Kidney (tissue), 14 donors: ENCODE data around the gene TANGO2. TPM values are rescaled to one million over a fixed set of nuclear protein-coding genes. Genes with fewer than 3 reads are reported as not detected.

ENCODE experiments used
- DNase-seq, 5 donors: peaks; one replicate each; pipeline ENCODE4 v3.0.0-alpha.2; 2013 to 2020
- FAIRE-seq: peaks from 2 replicates; lab custom pipeline; 2012; peaks lifted over from hg19 to GRCh38; lab: Jason Lieb, UNC
- H3K27ac ChIP-seq, 2 donors: one replicate each; pipeline ENCODE4 v1.7.0; 2013; ENCODE audit warnings: low read depth in 2 of 2, low read length in 2 of 2, inconsistent platforms in 1 of 2
- H3K27me3 ChIP-seq: one replicate; pipeline ENCODE4 v1.7.1; 2013; ENCODE audit warnings: low read length, inconsistent platforms; ENCODE audit not compliant: control insufficient read depth, insufficient read depth
- H3K36me3 ChIP-seq, 3 donors: one replicate each; pipeline versions ENCODE4 v1.7.0 to v1.7.1; 2013; ENCODE audit warnings: low read length in 3 of 3, control low read depth in 1 of 3, inconsistent platforms in 1 of 3; ENCODE audit not compliant: insufficient read depth in 3 of 3, control insufficient read depth in 2 of 3
- H3K4me1 ChIP-seq, 3 donors: one replicate each; pipeline versions ENCODE4 v1.7.0 to v1.7.1; 2013; ENCODE audit warnings: low read length in 3 of 3, inconsistent platforms in 1 of 3, low read depth in 1 of 3; ENCODE audit not compliant: control insufficient read depth in 2 of 3, insufficient read depth in 2 of 3
- H3K4me3 ChIP-seq, 3 donors: one replicate each; pipeline versions ENCODE4 v1.7.0 to v1.8.1; 2013; ENCODE audit warnings: low read length in 3 of 3, control low read depth in 1 of 3, inconsistent platforms in 1 of 3
- H3K9ac ChIP-seq, 3 donors: one replicate each; pipeline versions ENCODE4 v1.7.0 to v1.7.1; 2013; ENCODE audit warnings: low read length in 3 of 3, control low read depth in 1 of 3, inconsistent platforms in 1 of 3
- H3K9me3 ChIP-seq, 3 donors: one replicate each; pipeline versions ENCODE4 v1.7.0 to v1.7.1; 2013; ENCODE audit warnings: low read length in 3 of 3, control low read depth in 1 of 3, inconsistent platforms in 1 of 3; ENCODE audit not compliant: control insufficient read depth in 2 of 3, insufficient read depth in 1 of 3
- CTCF ChIP-seq: IDR thresholded peaks from 3 replicates; pipeline ENCODE4 v1.5.1; 2012; ENCODE audit warnings: mild to moderate bottlenecking, moderate library complexity, borderline replicate concordance; ENCODE audit not compliant: insufficient read depth; ENCODE audit errors: extremely low read depth
- intact Hi-C: fragments of 100-400 bp; cut with DNase I; formaldehyde crosslinking; loops from one replicate; pipeline ENCODE4 v1.11.1; 2022
- polyA plus RNA-seq: library from polyadenylated mRNA; stranded (reverse); fragments of 350-450 nt; fragmentation: Illumina TruSeq; extraction: RNeasy Lipid Tissue Mini Kit (QIAGEN cat#74804); gene quantifications from one replicate; pipeline ENCODE4 v1.2.3, GENCODE V29; 2014; ENCODE audit warnings: low read depth, low replicate concordance; ENCODE audit not compliant: insufficient read depth
- total RNA-seq: library from RNA; stranded (reverse); fragmentation: NEBNext Ultra II Directional; extraction: Animal tissue kit (Norgen Biotek cat#: 25700); gene quantifications from one replicate; pipeline ENCODE4 v1.2.1, GENCODE V29; 2021
- donor health status: control.
- donor health status: control.
- donor health status: control.
- donor health status: control.
- donor health status: control.
- donor health status: DM: yes; HTN: yes; CAD: no.
- donor health status: Normal renal cell carcinoma (clear cell type).

TANGO2 gene
- total and polyA plus RNA-seq, 2 donors from 2014 or later, result 27.7 to 37.3 TPM

- TF ChIP-seq CTCF, result no peak
- H3K27ac ChIP-seq, result no peak overlapping the region
Measured at GRCh38 chr22:20015971-20016733, 4.8 kb upstream of the TANGO2 start.

GRCh38 chr22:20016734-20017621, 3.9 kb upstream of the TANGO2 start, which contains the start of gene ARVCF:
Gene ARVCF (minus strand): TSS chr22:20016823. CDS start chr22:19990794, 26,029 bp downstream.
- H3K9ac ChIP-seq, result peak within 1 kb of the TSS in 2 of 3 donors; percentile 49 to 58
- peak within 1 kb of the TSS; percentile 24 to 78 (median 60) for H3K4me3 ChIP-seq
- DNase-seq (peak; percentile 89 to 97 (median 92)), FAIRE-seq (no peak)
- peaks cover 0 to 31% (median 10%) of the 10 kb centered on the region in 3 donors for H3K4me1 ChIP-seq
- TF ChIP-seq CTCF, result peak; percentile 12
- H3K27ac ChIP-seq, result no peak within 1 kb of the TSS
- H3K36me3 ChIP-seq, result no peaks in the 10 kb centered on the region
- H3K9me3 ChIP-seq, result no peaks in the 10 kb centered on the region
- peaks cover 17% of the 10 kb centered on the region for H3K27me3 ChIP-seq
- intact Hi-C loops, result no loop called here

More at GRCh38 chr22:20015971-20016733, 4.8 kb upstream of the TANGO2 start:
- H3K27me3 ChIP-seq, result peaks cover 17% of the 10 kb centered on the region
- FAIRE-seq, result no peak
- peak in 3 of 5 donors; percentile 45 to 80 (median 79) for DNase-seq
- intact Hi-C loops, result no loop called here
- H3K4me3 ChIP-seq, result peak overlapping the region in 2 of 3 donors; percentile 40 to 60
- no peaks in the 10 kb centered on the region for H3K9me3 ChIP-seq
- no peaks in the 10 kb centered on the region for H3K36me3 ChIP-seq
- peak overlapping the region in 1 of 3 donors; percentile 14 for H3K9ac ChIP-seq
- H3K4me1 ChIP-seq, result peaks cover 0 to 25% (median 5%) of the 10 kb centered on the region in 3 donors

- Histone ChIP-seq H3K4me3 (peak overlapping the region in 2 of 3 donors; percentile 60 to 78), H3K27me3 (peaks cover 17% of the 10 kb centered on the region), H3K9ac (peak overlapping the region in 1 of 3 donors; percentile 58), H3K4me1 (peaks cover 0 to 37% (median 14%) of the 10 kb centered on the region in 3 donors), H3K9me3 (no peaks in the 10 kb centered on the region), H3K36me3 (no peaks in the 10 kb centered on the region), H3K27ac (no peak overlapping the region)
- FAIRE-seq, result no peak
- DNase-seq, result peak in 1 of 5 donors; percentile 59
- TF ChIP-seq CTCF, result no peak
- intact Hi-C loops, result no loop called here
Measured at GRCh38 chr22:20017622-20017958, 3.3 kb upstream of the TANGO2 start.
